ENCODE results near the gene NEMP2. TPM values are rescaled to one million over a fixed set of nuclear protein-coding genes. Genes with fewer than 3 reads are reported as not detected.

Gene NEMP2
- total RNA-seq, 4 donors from 2014 or later, result 5.6 to 9.0 (median 7.3) TPM

DNA sequence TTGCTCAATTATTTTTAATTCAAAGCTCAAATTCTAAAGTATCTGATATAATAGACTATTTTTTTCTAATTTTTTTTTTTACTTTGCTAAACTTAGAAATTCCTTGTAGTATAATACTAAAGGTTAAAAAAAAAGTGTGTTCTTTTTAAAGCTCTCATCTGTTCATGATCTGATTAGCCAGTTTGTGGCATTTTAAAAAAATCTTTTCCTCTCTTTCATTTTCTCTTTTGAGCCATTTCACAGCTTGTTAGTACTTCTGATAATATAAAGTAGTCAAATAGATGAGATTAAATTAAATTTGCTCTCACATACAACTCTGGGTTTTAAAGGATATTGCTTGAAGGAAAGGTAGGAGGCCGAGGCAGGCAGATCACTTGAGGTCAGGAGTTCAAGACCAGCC lies 40.7 kb upstream of the NEMP2 start:
- H3K36me3 ChIP-seq, result no peaks in the 10 kb centered on the region
- no peaks in the 10 kb centered on the region for H3K9me3 ChIP-seq
- no peaks in the 10 kb centered on the region for H3K4me1 ChIP-seq
- no peak overlapping the region for H3K4me3 ChIP-seq (replicated peaks in 1 of 3)
- WGBS, 2 donors, result 84 to 90% methylated on average over 1 of the region's 1 CpG
- H3K27me3 ChIP-seq, result no peaks in the 10 kb centered on the region
- intact Hi-C loops (cut with DNase I), result no loop called here
- TF ChIP-seq POLR2A (IDR thresholded peaks at IDR 0.05), result no peak
- TF ChIP-seq, protein P1, sequence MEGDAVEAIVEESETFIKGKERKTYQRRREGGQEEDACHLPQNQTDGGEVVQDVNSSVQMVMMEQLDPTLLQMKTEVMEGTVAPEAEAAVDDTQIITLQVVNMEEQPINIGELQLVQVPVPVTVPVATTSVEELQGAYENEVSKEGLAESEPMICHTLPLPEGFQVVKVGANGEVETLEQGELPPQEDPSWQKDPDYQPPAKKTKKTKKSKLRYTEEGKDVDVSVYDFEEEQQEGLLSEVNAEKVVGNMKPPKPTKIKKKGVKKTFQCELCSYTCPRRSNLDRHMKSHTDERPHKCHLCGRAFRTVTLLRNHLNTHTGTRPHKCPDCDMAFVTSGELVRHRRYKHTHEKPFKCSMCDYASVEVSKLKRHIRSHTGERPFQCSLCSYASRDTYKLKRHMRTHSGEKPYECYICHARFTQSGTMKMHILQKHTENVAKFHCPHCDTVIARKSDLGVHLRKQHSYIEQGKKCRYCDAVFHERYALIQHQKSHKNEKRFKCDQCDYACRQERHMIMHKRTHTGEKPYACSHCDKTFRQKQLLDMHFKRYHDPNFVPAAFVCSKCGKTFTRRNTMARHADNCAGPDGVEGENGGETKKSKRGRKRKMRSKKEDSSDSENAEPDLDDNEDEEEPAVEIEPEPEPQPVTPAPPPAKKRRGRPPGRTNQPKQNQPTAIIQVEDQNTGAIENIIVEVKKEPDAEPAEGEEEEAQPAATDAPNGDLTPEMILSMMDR (IDR thresholded peaks at IDR 0.05), result no peak
- no peak overlapping the region for H3K27ac ChIP-seq
- DNase-seq, result no peak

GRCh38 chr2:190574169-190574568 lies 39.6 kb upstream of the NEMP2 start:
- intact Hi-C loops (cut with DNase I), result no loop called here
- no peaks in the 10 kb centered on the region for H3K27me3 ChIP-seq
- H3K4me1 ChIP-seq, result no peaks in the 10 kb centered on the region
- H3K9me3 ChIP-seq, result no peaks in the 10 kb centered on the region
- H3K4me3 ChIP-seq (replicated peaks in 1 of 3), result no peak overlapping the region
- DNase-seq, result no peak
- TF ChIP-seq, protein P1 (IDR thresholded peaks at IDR 0.05), result no peak
- TF ChIP-seq POLR2A (IDR thresholded peaks at IDR 0.05), result no peak
- H3K27ac ChIP-seq, result no peak overlapping the region
- no peaks in the 10 kb centered on the region for H3K36me3 ChIP-seq

GRCh38 chr2:190572246-190572645 lies 37.7 kb upstream of the NEMP2 start:
- DNase-seq, result no peak
- TF ChIP-seq, protein P1 (IDR thresholded peaks at IDR 0.05), result no peak
- no peak for TF ChIP-seq POLR2A (IDR thresholded peaks at IDR 0.05)
- no peak overlapping the region for H3K4me3 ChIP-seq (replicated peaks in 1 of 3)
- H3K9me3 ChIP-seq, result no peaks in the 10 kb centered on the region
- no peaks in the 10 kb centered on the region for H3K36me3 ChIP-seq
- no peak overlapping the region for H3K27ac ChIP-seq
- no peaks in the 10 kb centered on the region for H3K4me1 ChIP-seq
- intact Hi-C loops (cut with DNase I), result no loop called here
- no peaks in the 10 kb centered on the region for H3K27me3 ChIP-seq

- TF ChIP-seq, protein P1 (IDR thresholded peaks at IDR 0.05), result no peak
- TF ChIP-seq POLR2A (IDR thresholded peaks at IDR 0.05), result no peak
- intact Hi-C loops (cut with DNase I), result no loop called here
- no peak for DNase-seq
- H3K27me3 ChIP-seq, result no peaks in the 10 kb centered on the region
- no peaks in the 10 kb centered on the region for H3K9me3 ChIP-seq
- H3K27ac ChIP-seq, result no peak overlapping the region
- H3K4me1 ChIP-seq, result no peaks in the 10 kb centered on the region
- H3K36me3 ChIP-seq, result no peaks in the 10 kb centered on the region
- no peak overlapping the region for H3K4me3 ChIP-seq (replicated peaks in 1 of 3)
Observed at GRCh38 chr2:190571686-190572085, 37.2 kb upstream of the NEMP2 start.

DNA sequence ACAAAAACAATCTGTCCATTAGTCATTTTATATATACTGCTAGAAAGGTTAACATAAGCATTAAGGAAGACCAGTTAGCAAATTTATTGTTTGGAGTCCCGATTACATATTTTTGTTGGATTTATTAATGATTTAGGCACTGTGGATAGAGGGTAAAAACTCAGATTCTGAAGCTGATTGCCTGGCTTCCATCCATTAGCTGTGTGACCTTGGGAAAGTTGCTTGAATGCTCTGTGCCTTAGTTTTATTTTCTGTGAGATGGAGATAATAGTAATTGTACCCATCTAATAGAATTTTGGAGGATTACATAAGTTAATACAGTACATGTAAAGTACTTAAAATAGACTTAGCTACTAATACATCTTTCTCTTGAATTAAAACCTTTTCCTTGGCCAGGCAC lies 36.3 kb upstream of the NEMP2 start:
- no peak for DNase-seq
- TF ChIP-seq, protein P1 (IDR thresholded peaks at IDR 0.05), result no peak
- TF ChIP-seq POLR2A (IDR thresholded peaks at IDR 0.05), result no peak
- Histone ChIP-seq H3K4me1 (no peaks in the 10 kb centered on the region), H3K4me3 (replicated peaks in 1 of 3) (no peak overlapping the region), H3K27ac (no peak overlapping the region), H3K36me3 (no peaks in the 10 kb centered on the region), H3K9me3 (no peaks in the 10 kb centered on the region), H3K27me3 (no peaks in the 10 kb centered on the region)
- WGBS, 2 donors, result 98% methylated on average over 1 of the region's 1 CpG
- intact Hi-C loops (cut with DNase I), result no loop called here

All from thyroid gland (tissue), 4 donors.